HG03280 (cell line): ENCODE results near the gene SLC5A1.
"Not testable (repeated sequence)": the region's sequence is repeated elsewhere in the genome, so short reads cannot be mapped to it uniquely, and the experiment has no call there.

Experiments
- ATAC-seq: cut with Tn5 transposase; IDR thresholded peaks from one replicate; pipeline ENCODE4 v1.9.1; 2021; ENCODE audit warnings: mild to moderate bottlenecking, moderate library complexity; ENCODE audit not compliant: unreplicated experiment

The SLC5A1 gene

GRCh38 chr22:32083814-32084213 lies 40.8 kb downstream of the SLC5A1 start:
- no peak for ATAC-seq

GRCh38 chr22:32088084-32088483 lies 45.0 kb downstream of the SLC5A1 start:
- ATAC-seq = no peak

GRCh38 chr22:32097018-32097417 lies 54.0 kb downstream of the SLC5A1 start:
- ATAC-seq = no peak

GRCh38 chr22:32097881-32098499 lies 54.9 kb downstream of the SLC5A1 start:
- no peak for ATAC-seq

GRCh38 chr22:32100711-32101110 lies 57.6 kb downstream of the SLC5A1 start:
- ATAC-seq = no peak

GRCh38 chr22:32103658-32104315 lies 60.7 kb downstream of the SLC5A1 start:
- ATAC-seq = no peak

GRCh38 chr22:32106930-32107329 lies 63.9 kb downstream of the SLC5A1 start:
- ATAC-seq = no peak

- no peak for ATAC-seq
These were observed 69.3 kb downstream of the SLC5A1 start for GRCh38 chr22:32112380-32112779.

GRCh38 chr22:32119568-32120235 lies 76.6 kb downstream of the SLC5A1 start:
- no peak for ATAC-seq

GRCh38 chr22:32120603-32121002 lies 77.5 kb downstream of the SLC5A1 start:
- ATAC-seq = no peak

GRCh38 chr22:32122899-32123298 lies 79.8 kb downstream of the SLC5A1 start:
- no peak for ATAC-seq

GRCh38 chr22:32123657-32124056 lies 80.6 kb downstream of the SLC5A1 start:
- no peak for ATAC-seq

GRCh38 chr22:32127904-32128303 lies 84.8 kb downstream of the SLC5A1 start:
- no peak for ATAC-seq

GRCh38 chr22:32130464-32130863 lies 87.4 kb downstream of the SLC5A1 start:
- no peak for ATAC-seq

- no peak for ATAC-seq
These were observed 89.1 kb downstream of the SLC5A1 start for GRCh38 chr22:32132126-32132525.

GRCh38 chr22:32132783-32133182 lies 89.7 kb downstream of the SLC5A1 start:
- no peak for ATAC-seq

GRCh38 chr22:32134796-32135195 lies 91.7 kb downstream of the SLC5A1 start:
- not testable (repeated sequence) for ATAC-seq

- not testable (repeated sequence) for ATAC-seq
These were observed 92.9 kb downstream of the SLC5A1 start for GRCh38 chr22:32135958-32136357.

GRCh38 chr22:32136881-32137280 lies 93.8 kb downstream of the SLC5A1 start:
- ATAC-seq = not testable (repeated sequence)

GRCh38 chr22:32137731-32138324 lies 94.8 kb downstream of the SLC5A1 start:
- not testable (repeated sequence) for ATAC-seq

GRCh38 chr22:32138576-32138975 lies 95.5 kb downstream of the SLC5A1 start:
- ATAC-seq = not testable (repeated sequence)

- ATAC-seq = not testable (repeated sequence)
These were observed 97.6 kb downstream of the SLC5A1 start for GRCh38 chr22:32140688-32141087.
